Liver (tissue), 9 donors: Measurements from ENCODE around the gene OR2H1. TPM values are rescaled to one million over a fixed set of nuclear protein-coding genes. Genes with fewer than 3 reads are reported as not detected.

Experiments used
- DNase-seq: peaks from one replicate; pipeline ENCODE4 v3.0.0-alpha.2; 2017; ENCODE audit warnings: low spot score
- H3K27ac ChIP-seq, 2 donors: one replicate each; pipeline ENCODE4 v1.7.0; 2013; ENCODE audit warnings: inconsistent platforms in 2 of 2, low read length in 2 of 2, control low read depth in 1 of 2, low read depth in 1 of 2, mild to moderate bottlenecking in 1 of 2
- H3K27me3 ChIP-seq, 4 donors: one replicate each; pipeline versions ENCODE4 v1.6.1 to v1.7.0; 2013; ENCODE audit warnings: low read length in 3 of 4, inconsistent platforms in 1 of 4, mild to moderate bottlenecking in 1 of 4, moderate library complexity in 1 of 4; ENCODE audit not compliant: control insufficient read depth in 4 of 4, insufficient read depth in 4 of 4
- H3K36me3 ChIP-seq, 4 donors: one replicate each; pipeline versions ENCODE4 v1.6.1 to v1.7.0; 2013; ENCODE audit warnings: low read length in 3 of 4, mild to moderate bottlenecking in 3 of 4, low read depth in 1 of 4, moderate library complexity in 1 of 4; ENCODE audit not compliant: control insufficient read depth in 4 of 4, insufficient read depth in 3 of 4
- H3K4me1 ChIP-seq, 4 donors: one replicate each; pipeline versions ENCODE4 v1.6.1 to v1.7.0; 2013; ENCODE audit warnings: low read length in 3 of 4, mild to moderate bottlenecking in 3 of 4, moderate library complexity in 1 of 4; ENCODE audit not compliant: control insufficient read depth in 4 of 4, insufficient read depth in 4 of 4
- H3K4me3 ChIP-seq, 3 donors: one replicate each; pipeline versions ENCODE4 v1.6.1 to v1.7.0; 2013; ENCODE audit warnings: low read length in 3 of 3, control low read depth in 1 of 3, low read depth in 1 of 3, mild to moderate bottlenecking in 1 of 3
- H3K9ac ChIP-seq, 2 donors: one replicate each; pipeline ENCODE4 v1.7.0; 2013; ENCODE audit warnings: low read length in 2 of 2, mild to moderate bottlenecking in 2 of 2, moderate library complexity in 2 of 2, control low read depth in 1 of 2, low read depth in 1 of 2
- H3K9me3 ChIP-seq, 4 donors: one replicate each; pipeline versions ENCODE4 v1.6.1 to v1.7.0; 2013; ENCODE audit warnings: low read length in 3 of 4; ENCODE audit not compliant: control insufficient read depth in 4 of 4
- EGR1 ChIP-seq, 2 donors: IDR thresholded peaks; 2 replicates each; pipeline ENCODE4 v1.6.1; 2016 to 2018; ENCODE audit warnings: antibody characterized with exemption in 2 of 2, low read depth in 2 of 2
- FOXA1 ChIP-seq: IDR thresholded peaks from 2 replicates; pipeline ENCODE4 v1.6.1; 2016; ENCODE audit warnings: antibody characterized with exemption
- FOXA2 ChIP-seq: IDR thresholded peaks from 2 replicates; pipeline ENCODE4 v1.6.1; 2016; ENCODE audit warnings: antibody characterized with exemption
- GABPA ChIP-seq, 2 donors: IDR thresholded peaks in 1 of 2; conservative IDR thresholded peaks in 1 of 2; 2 replicates each; pipeline ENCODE4 v1.6.1; 2016; ENCODE audit warnings: antibody characterized with exemption in 2 of 2, mild to moderate bottlenecking in 1 of 2, moderate library complexity in 1 of 2
- HNF4A ChIP-seq, 2 donors: conservative IDR thresholded peaks; 2 replicates each; pipeline ENCODE4 v1.6.1; 2016; ENCODE audit warnings: antibody characterized with exemption in 2 of 2, mild to moderate bottlenecking in 2 of 2
- HNF4G ChIP-seq: IDR thresholded peaks from 2 replicates; pipeline ENCODE4 v1.6.1; 2016; ENCODE audit warnings: antibody characterized with exemption
- JUND ChIP-seq, 2 donors: IDR thresholded peaks; 2 replicates each; pipeline ENCODE4 v1.6.1; 2016; ENCODE audit warnings: antibody characterized with exemption in 2 of 2
- NR2F2 ChIP-seq: IDR thresholded peaks from 2 replicates; pipeline ENCODE4 v1.6.1; 2016; ENCODE audit warnings: antibody characterized with exemption
- RXRA ChIP-seq, 2 donors: IDR thresholded peaks; 2 replicates each; pipeline ENCODE4 v1.6.1; 2017 to 2018; ENCODE audit warnings: antibody characterized with exemption in 2 of 2, mild to moderate bottlenecking in 1 of 2
- SP1 ChIP-seq: IDR thresholded peaks from 2 replicates; pipeline ENCODE4 v1.6.1; 2018; ENCODE audit warnings: antibody characterized with exemption, mild to moderate bottlenecking
- YY1 ChIP-seq: IDR thresholded peaks from 2 replicates; pipeline ENCODE4 v1.6.1; 2016; ENCODE audit warnings: antibody characterized with exemption, mild to moderate bottlenecking
- WGBS: extraction: QIAGEN DNeasy Blood & Tissue Kit; methylation state at CpG from one replicate; pipeline ENCODE4 v1.1.7; 2013; 5-methylcytosine and 5-hydroxymethylcytosine counted together
- polyA plus RNA-seq, 2 donors: library from polyadenylated mRNA; stranded (reverse) in 1 of 2; unstranded in 1 of 2; fragments of 200-250 nt in 1 of 2; fragments of >200 nt in 1 of 2; fragmentation: Nextera tagmentation in 1 of 2; extraction: Ambion mirVana in 1 of 2; gene quantifications; one replicate each; pipeline versions ENCODE4 v1.2.1 to v1.2.3, GENCODE V29; 2013 to 2015
- total RNA-seq, 2 donors: library from RNA; depleted of rRNA; stranded (reverse); fragments of >200 nt; gene quantifications; one replicate each; pipeline ENCODE4 v1.2.3, GENCODE V29; 2014
- TF ChIP-seq, protein P1 (sequence below): IDR thresholded peaks from 2 replicates; pipeline ENCODE4 v1.6.1; 2016; ENCODE audit warnings: antibody characterized with exemption
- TF ChIP-seq, protein P2 (sequence below): IDR thresholded peaks from 2 replicates; pipeline ENCODE4 v1.6.1; 2016; ENCODE audit warnings: antibody characterized with exemption
- TF ChIP-seq, protein P3 (sequence below): IDR thresholded peaks from 2 replicates; pipeline ENCODE4 v1.6.1; 2016; ENCODE audit warnings: antibody characterized with exemption, mild to moderate bottlenecking
- donor health status: healthy.
- donor health status: healthy.
- donor health status: healthy.
- donor health status: healthy.
- donor health status: healthy.

OR2H1 gene
- total and polyA plus RNA-seq, 4 donors: not detected

DNA sequence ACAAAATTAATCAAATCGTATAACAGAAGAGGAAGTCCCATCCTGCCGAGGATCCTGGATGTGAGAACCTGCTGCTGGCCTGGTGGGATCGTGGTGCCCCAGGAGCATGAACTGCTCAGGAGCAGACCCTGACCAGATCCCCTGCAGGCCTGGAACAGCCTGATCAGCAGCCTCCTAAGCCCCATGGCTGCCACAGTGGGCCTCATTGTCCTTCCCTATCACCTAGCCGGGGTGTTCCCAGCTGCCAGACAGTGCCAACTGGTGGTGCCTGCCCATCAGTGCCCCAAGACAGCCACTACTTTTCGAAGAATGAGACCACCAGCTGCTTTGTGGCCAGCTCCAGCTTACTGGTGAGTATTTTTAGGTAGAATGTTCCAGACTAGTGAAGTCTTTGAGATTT is 50.4 kb downstream of the OR2H1 start:
- Histone ChIP-seq H3K4me1 (no peaks in the 10 kb centered on the region), H3K9me3 (no peaks in the 10 kb centered on the region), H3K27me3 (no peaks in the 10 kb centered on the region), H3K9ac (no peak overlapping the region), H3K4me3 (no peak overlapping the region), H3K27ac (no peak overlapping the region), H3K36me3 (no peaks in the 10 kb centered on the region)
- 76% methylated on average over 5 of the region's 5 CpGs for WGBS
- TF ChIP-seq JUND (IDR thresholded peaks at IDR 0.05) (no peak), FOXA2 (no peak), YY1 (no peak), FOXA1 (no peak), RXRA (IDR thresholded peaks at IDR 0.05) (no peak), HNF4A (conservative IDR thresholded peaks at IDR 0.05) (no peak), EGR1 (IDR thresholded peaks at IDR 0.05; ENCODE audit: low read depth in 2 of 2) (no peak), GABPA (IDR thresholded peaks at IDR 0.05 in 1 of 2, conservative IDR thresholded peaks at IDR 0.05 in 1 of 2) (no peak)
- TF ChIP-seq, protein P1, sequence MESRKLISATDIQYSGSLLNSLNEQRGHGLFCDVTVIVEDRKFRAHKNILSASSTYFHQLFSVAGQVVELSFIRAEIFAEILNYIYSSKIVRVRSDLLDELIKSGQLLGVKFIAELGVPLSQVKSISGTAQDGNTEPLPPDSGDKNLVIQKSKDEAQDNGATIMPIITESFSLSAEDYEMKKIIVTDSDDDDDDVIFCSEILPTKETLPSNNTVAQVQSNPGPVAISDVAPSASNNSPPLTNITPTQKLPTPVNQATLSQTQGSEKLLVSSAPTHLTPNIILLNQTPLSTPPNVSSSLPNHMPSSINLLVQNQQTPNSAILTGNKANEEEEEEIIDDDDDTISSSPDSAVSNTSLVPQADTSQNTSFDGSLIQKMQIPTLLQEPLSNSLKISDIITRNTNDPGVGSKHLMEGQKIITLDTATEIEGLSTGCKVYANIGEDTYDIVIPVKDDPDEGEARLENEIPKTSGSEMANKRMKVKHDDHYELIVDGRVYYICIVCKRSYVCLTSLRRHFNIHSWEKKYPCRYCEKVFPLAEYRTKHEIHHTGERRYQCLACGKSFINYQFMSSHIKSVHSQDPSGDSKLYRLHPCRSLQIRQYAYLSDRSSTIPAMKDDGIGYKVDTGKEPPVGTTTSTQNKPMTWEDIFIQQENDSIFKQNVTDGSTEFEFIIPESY: no peak
- TF ChIP-seq, protein P2, sequence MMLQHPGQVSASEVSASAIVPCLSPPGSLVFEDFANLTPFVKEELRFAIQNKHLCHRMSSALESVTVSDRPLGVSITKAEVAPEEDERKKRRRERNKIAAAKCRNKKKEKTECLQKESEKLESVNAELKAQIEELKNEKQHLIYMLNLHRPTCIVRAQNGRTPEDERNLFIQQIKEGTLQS: no peak
- no peak for DNase-seq

DNA sequence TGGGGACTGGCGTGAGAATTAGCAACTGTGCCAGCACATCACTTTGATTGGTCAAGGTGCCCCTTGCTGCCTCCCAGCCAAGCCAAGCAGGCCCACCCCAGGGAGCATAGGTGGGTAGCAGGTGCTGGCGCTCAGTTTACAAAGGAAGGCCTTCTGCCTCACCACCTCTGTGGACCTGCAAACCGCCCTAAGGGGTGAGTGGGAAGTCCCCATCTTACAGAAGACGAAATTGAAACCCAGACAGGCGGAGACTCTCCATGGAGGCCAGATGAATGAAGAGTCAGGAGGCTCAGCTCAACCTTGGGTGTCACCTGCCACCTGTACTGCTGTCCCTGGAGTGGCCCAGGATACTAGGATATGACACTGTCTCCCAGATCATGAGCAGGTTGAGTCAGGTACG is 52.3 kb downstream of the OR2H1 start:
- Histone ChIP-seq H3K9ac (no peak overlapping the region), H3K27me3 (no peaks in the 10 kb centered on the region), H3K36me3 (no peaks in the 10 kb centered on the region), H3K4me1 (no peaks in the 10 kb centered on the region), H3K4me3 (no peak overlapping the region), H3K27ac (no peak overlapping the region), H3K9me3 (no peaks in the 10 kb centered on the region)
- WGBS: 74% methylated on average over 6 of the region's 6 CpGs
- TF ChIP-seq, protein P3, sequence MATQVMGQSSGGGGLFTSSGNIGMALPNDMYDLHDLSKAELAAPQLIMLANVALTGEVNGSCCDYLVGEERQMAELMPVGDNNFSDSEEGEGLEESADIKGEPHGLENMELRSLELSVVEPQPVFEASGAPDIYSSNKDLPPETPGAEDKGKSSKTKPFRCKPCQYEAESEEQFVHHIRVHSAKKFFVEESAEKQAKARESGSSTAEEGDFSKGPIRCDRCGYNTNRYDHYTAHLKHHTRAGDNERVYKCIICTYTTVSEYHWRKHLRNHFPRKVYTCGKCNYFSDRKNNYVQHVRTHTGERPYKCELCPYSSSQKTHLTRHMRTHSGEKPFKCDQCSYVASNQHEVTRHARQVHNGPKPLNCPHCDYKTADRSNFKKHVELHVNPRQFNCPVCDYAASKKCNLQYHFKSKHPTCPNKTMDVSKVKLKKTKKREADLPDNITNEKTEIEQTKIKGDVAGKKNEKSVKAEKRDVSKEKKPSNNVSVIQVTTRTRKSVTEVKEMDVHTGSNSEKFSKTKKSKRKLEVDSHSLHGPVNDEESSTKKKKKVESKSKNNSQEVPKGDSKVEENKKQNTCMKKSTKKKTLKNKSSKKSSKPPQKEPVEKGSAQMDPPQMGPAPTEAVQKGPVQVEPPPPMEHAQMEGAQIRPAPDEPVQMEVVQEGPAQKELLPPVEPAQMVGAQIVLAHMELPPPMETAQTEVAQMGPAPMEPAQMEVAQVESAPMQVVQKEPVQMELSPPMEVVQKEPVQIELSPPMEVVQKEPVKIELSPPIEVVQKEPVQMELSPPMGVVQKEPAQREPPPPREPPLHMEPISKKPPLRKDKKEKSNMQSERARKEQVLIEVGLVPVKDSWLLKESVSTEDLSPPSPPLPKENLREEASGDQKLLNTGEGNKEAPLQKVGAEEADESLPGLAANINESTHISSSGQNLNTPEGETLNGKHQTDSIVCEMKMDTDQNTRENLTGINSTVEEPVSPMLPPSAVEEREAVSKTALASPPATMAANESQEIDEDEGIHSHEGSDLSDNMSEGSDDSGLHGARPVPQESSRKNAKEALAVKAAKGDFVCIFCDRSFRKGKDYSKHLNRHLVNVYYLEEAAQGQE: no peak
- peak; percentile 24 for DNase-seq

DNA sequence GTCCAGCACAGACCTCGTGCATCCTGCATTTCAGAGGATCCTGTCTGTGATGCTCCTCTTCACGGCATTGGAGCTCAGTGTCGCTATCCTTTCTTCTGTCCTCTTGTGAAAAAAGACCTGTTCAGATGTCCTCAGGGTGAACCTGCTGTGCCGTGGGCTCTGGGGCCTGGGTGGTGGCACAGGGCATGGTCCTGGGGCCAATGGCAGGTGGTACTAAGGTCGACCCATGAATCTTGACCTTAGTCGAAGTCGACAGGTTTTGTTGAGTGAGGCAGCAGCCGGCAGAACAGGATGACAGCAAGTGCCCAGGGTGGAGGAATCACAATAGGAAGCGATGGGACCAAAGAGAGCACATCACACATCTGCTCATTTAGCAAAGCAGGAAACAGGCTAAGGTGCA is 52.8 kb downstream of the OR2H1 start:
- peak; percentile 14 for DNase-seq
- 75% methylated on average over 9 of the region's 9 CpGs for WGBS
- H3K9ac ChIP-seq: no peak overlapping the region
- TF ChIP-seq SP1 (no peak), GABPA (IDR thresholded peaks at IDR 0.05 in 1 of 2, conservative IDR thresholded peaks at IDR 0.05 in 1 of 2) (no peak), HNF4G (no peak), FOXA2 (no peak), NR2F2 (no peak), RXRA (IDR thresholded peaks at IDR 0.05) (no peak), EGR1 (IDR thresholded peaks at IDR 0.05; ENCODE audit: low read depth in 2 of 2) (no peak)
- TF ChIP-seq, protein P3: no peak
- TF ChIP-seq, protein P1: no peak

More for the DNA sequence above, 52.8 kb downstream of the OR2H1 start:
- Histone ChIP-seq H3K4me3 (no peak overlapping the region), H3K27me3 (no peaks in the 10 kb centered on the region), H3K36me3 (no peaks in the 10 kb centered on the region), H3K9me3 (no peaks in the 10 kb centered on the region), H3K4me1 (no peaks in the 10 kb centered on the region), H3K27ac (no peak overlapping the region)
